K562 (cell line): ENCODE data around the gene PRCD.

Experiments used
- EZH2 ChIP-seq: IDR thresholded peaks from 2 replicates; pipeline ENCODE4 v1.6.1; 2012; ENCODE audit warnings: low read depth, mild to moderate bottlenecking, inconsistent platforms, low read length, borderline replicate concordance
- GTF2B ChIP-seq: IDR thresholded peaks from 2 replicates; pipeline ENCODE4 v1.6.1; 2011; ENCODE audit not compliant: insufficient read length; ENCODE audit errors: extremely low read depth
- GTF3C2 ChIP-seq: IDR thresholded peaks from 3 replicates; pipeline ENCODE4 v1.6.1; 2011; ENCODE audit warnings: borderline replicate concordance, mild to moderate bottlenecking, moderate library complexity; ENCODE audit not compliant: insufficient read length; ENCODE audit errors: extremely low read depth
- NR2F6 ChIP-seq: fragments of 450-650 bp; formaldehyde crosslinking; IDR thresholded peaks from 2 replicates; pipeline ENCODE4 v1.4.0; 2020; ENCODE audit warnings: mild to moderate bottlenecking
- SRSF9 ChIP-seq: fragments of 200-400 bp; formaldehyde crosslinking; IDR thresholded peaks from 2 replicates; pipeline ENCODE4 v1.6.1; 2017; ENCODE audit warnings: low read depth, low read length, borderline replicate concordance
- TBP ChIP-seq: optimal IDR thresholded peaks from 2 replicates; pipeline ENCODE3; 2011; ENCODE audit warnings: low read depth, low read length, improper control_type of control experiment
- TEAD4 ChIP-seq, 2 experiments: sonication (generic) in 1 of 2; formaldehyde crosslinking in 1 of 2; IDR thresholded peaks; 2 replicates each; pipeline versions ENCODE4 v1.6.1 to v1.8.0; 2012 to 2022; ENCODE audit warnings: borderline replicate concordance in 1 of 2, inconsistent platforms in 1 of 2, low read length in 1 of 2, mild to moderate bottlenecking in 1 of 2, missing genetic modification reagents in 1 of 2
- TF ChIP-seq, protein P1 (sequence below), 3 experiments: IDR thresholded peaks in 2 of 3; conservative IDR thresholded peaks in 1 of 3; 2 replicates each; pipeline ENCODE4 v1.5.1; 2011 to 2012; ENCODE audit warnings: low read length in 3 of 3, mild to moderate bottlenecking in 3 of 3, control low read depth in 2 of 3, improper control_type of control experiment in 1 of 3, inconsistent platforms in 1 of 3, low read depth in 1 of 3, mixed read lengths in 1 of 3, moderate library complexity in 1 of 3; ENCODE audit not compliant: insufficient read depth in 2 of 3

DNA sequence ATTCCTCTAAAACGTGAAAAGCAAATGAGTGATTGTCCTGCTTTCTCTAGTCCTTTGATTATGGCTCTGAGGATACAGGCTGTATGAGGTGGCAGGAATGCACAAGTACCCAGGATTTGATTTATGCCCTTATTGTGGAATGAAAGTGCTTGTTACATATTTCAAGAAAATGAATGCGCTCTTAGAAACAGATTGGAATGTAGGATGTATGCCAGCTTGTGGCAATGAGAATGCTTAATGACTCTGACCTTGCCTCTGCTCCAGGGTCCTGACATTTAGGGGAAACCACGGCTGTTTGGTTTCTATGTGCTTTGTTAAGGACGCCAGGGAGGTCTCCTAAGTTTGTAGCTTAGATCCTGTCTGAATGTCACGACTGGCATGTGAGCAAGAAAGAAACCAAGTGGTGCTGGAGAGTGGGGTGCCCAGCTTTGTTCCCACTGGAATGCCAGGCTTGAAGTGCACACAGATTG, 22.0 kb downstream of the PRCD start:
- no peak for TF ChIP-seq TBP
- TF ChIP-seq NR2F6 = no peak
- TF ChIP-seq, protein P1, sequence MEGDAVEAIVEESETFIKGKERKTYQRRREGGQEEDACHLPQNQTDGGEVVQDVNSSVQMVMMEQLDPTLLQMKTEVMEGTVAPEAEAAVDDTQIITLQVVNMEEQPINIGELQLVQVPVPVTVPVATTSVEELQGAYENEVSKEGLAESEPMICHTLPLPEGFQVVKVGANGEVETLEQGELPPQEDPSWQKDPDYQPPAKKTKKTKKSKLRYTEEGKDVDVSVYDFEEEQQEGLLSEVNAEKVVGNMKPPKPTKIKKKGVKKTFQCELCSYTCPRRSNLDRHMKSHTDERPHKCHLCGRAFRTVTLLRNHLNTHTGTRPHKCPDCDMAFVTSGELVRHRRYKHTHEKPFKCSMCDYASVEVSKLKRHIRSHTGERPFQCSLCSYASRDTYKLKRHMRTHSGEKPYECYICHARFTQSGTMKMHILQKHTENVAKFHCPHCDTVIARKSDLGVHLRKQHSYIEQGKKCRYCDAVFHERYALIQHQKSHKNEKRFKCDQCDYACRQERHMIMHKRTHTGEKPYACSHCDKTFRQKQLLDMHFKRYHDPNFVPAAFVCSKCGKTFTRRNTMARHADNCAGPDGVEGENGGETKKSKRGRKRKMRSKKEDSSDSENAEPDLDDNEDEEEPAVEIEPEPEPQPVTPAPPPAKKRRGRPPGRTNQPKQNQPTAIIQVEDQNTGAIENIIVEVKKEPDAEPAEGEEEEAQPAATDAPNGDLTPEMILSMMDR (IDR thresholded peaks at IDR 0.05 in 2 of 3, conservative IDR thresholded peaks at IDR 0.05 in 1 of 3; ENCODE audit: insufficient read depth in 2 of 3, low read depth in 1 of 3, low read length in 3 of 3) = no peak
- TF ChIP-seq TEAD4 (IDR thresholded peaks at IDR 0.05; ENCODE audit: low read length) = no peak
- no peak for TF ChIP-seq TEAD4 (CRISPR knock-in tag; IDR thresholded peaks at IDR 0.05; ENCODE audit: borderline replicate concordance)
- no peak for TF ChIP-seq GTF3C2
- TF ChIP-seq EZH2 = no peak
- no peak for TF ChIP-seq GTF2B
- no peak for TF ChIP-seq SRSF9
